Lung microvascular endothelial cell (primary cell): ENCODE data around the gene PLCH1. TPM values are rescaled to one million over a fixed set of nuclear protein-coding genes. Genes with fewer than 3 reads are reported as not detected.

Experiments
- DNase-seq, 2 donors: peaks; one replicate each; pipeline versions ENCODE4 v3.0.0 to v3.0.0-alpha.2; 2010; ENCODE audit warnings: low read depth in 2 of 2
- total RNA-seq: library from RNA; depleted of rRNA; stranded (reverse); fragments of >200 nt; gene quantifications from 2 replicates; pipeline ENCODE4 v1.2.1, GENCODE V29; 2014

PLCH1 gene
- total RNA-seq, 1 donor from 2014 or later: not detected

- DNase-seq: no peak
These were observed 358.8 kb downstream of the PLCH1 start for GRCh38 chr3:155385896-155386625.

GRCh38 chr3:155382396-155383042 lies 362.4 kb downstream of the PLCH1 start:
- DNase-seq: peak; percentile 46 to 63

- DNase-seq: no peak
These were observed 367.0 kb downstream of the PLCH1 start for GRCh38 chr3:155377847-155378246.

GRCh38 chr3:155377071-155377470 lies 367.8 kb downstream of the PLCH1 start:
- no peak for DNase-seq

GRCh38 chr3:155372281-155372680 lies 372.6 kb downstream of the PLCH1 start:
- DNase-seq: no peak

GRCh38 chr3:155370764-155371503 lies 373.9 kb downstream of the PLCH1 start:
- DNase-seq: no peak

- DNase-seq: no peak
These were observed 374.7 kb downstream of the PLCH1 start for GRCh38 chr3:155370198-155370597.

- no peak for DNase-seq
These were observed 375.1 kb downstream of the PLCH1 start for GRCh38 chr3:155369735-155370134.

- DNase-seq: no peak
These were observed 375.6 kb downstream of the PLCH1 start for GRCh38 chr3:155369244-155369643.

GRCh38 chr3:155368786-155369185 lies 376.1 kb downstream of the PLCH1 start:
- DNase-seq: no peak

GRCh38 chr3:155367506-155367905 lies 377.4 kb downstream of the PLCH1 start:
- no peak for DNase-seq

GRCh38 chr3:155365178-155365783 lies 379.6 kb downstream of the PLCH1 start:
- DNase-seq: no peak

GRCh38 chr3:155364492-155364891 lies 380.4 kb downstream of the PLCH1 start:
- DNase-seq: no peak

GRCh38 chr3:155363690-155364070 lies 381.2 kb downstream of the PLCH1 start:
- DNase-seq: no peak

GRCh38 chr3:155362808-155363689 lies 381.8 kb downstream of the PLCH1 start:
- no peak for DNase-seq

- no peak for DNase-seq
These were observed 384.6 kb downstream of the PLCH1 start for GRCh38 chr3:155360281-155360680.

GRCh38 chr3:155356594-155357370 lies 388.1 kb downstream of the PLCH1 start:
- DNase-seq: no peak

GRCh38 chr3:155354658-155355057 lies 390.2 kb downstream of the PLCH1 start:
- no peak for DNase-seq

- DNase-seq: peak; percentile 18 to 21
These were observed 391.9 kb downstream of the PLCH1 start for GRCh38 chr3:155352900-155353490.

GRCh38 chr3:155350571-155350970 lies 394.3 kb downstream of the PLCH1 start:
- DNase-seq: no peak
